Neutrophil (primary cell): ENCODE measurements around the gene EBP.

ENCODE experiments used
- H3K27ac ChIP-seq: fragments of 200-600 bp; sonication (generic); 2 replicates; pipeline ENCODE4 v1.5.1; 2016; ENCODE audit warnings: mild to moderate bottlenecking, moderate library complexity
- H3K27me3 ChIP-seq: fragments of 200-600 bp; sonication (generic); 2 replicates; pipeline ENCODE4 v1.6.0; 2016; ENCODE audit warnings: mild to moderate bottlenecking
- H3K36me3 ChIP-seq: fragments of 200-600 bp; sonication (generic); 2 replicates; pipeline ENCODE4 v1.5.1; 2017
- H3K4me1 ChIP-seq, 2 experiments: fragments of 200-600 bp in 1 of 2; sonication (generic) in 1 of 2; 1 replicate in 1 of 2; 2 replicates in 1 of 2; pipeline versions ENCODE4 v1.5.1 to v1.6.1; 2013 to 2016; ENCODE audit warnings: low read depth in 1 of 2, low read length in 1 of 2, mild to moderate bottlenecking in 1 of 2, moderate library complexity in 1 of 2; ENCODE audit not compliant: control insufficient read depth in 1 of 2, insufficient read depth in 1 of 2
- H3K4me3 ChIP-seq, 2 experiments: fragments of 200-600 bp in 1 of 2; sonication (generic) in 1 of 2; 1 replicate in 1 of 2; 2 replicates in 1 of 2; pipeline ENCODE4 v1.5.1; 2013 to 2016; ENCODE audit warnings: low read depth in 1 of 2, low read length in 1 of 2, mild to moderate bottlenecking in 1 of 2, moderate library complexity in 1 of 2
- H3K9me3 ChIP-seq: fragments of 200-600 bp; sonication (generic); 2 replicates; pipeline ENCODE4 v1.5.1; 2016
- CTCF ChIP-seq: fragments of 200-600 bp; sonication (generic); IDR thresholded peaks from 2 replicates; pipeline ENCODE4 v1.5.1; 2016; ENCODE audit warnings: antibody characterized with exemption

EBP gene

GRCh38 chrX:48538641-48539344, 17.2 kb downstream of the EBP start:
- TF ChIP-seq CTCF = no peak
- Histone ChIP-seq H3K4me1 (peaks cover 16 to 21% of the 10 kb centered on the region in 2 experiments), H3K4me3 (no peak overlapping the region), H3K27ac (peak overlapping the region; percentile 94), H3K27me3 (no peaks in the 10 kb centered on the region), H3K9me3 (no peaks in the 10 kb centered on the region), H3K36me3 (peaks cover 8% of the 10 kb centered on the region)

GRCh38 chrX:48539345-48540027, 17.9 kb downstream of the EBP start, which contains the start of gene TBC1D25:
TSS of gene TBC1D25 (plus strand) at chrX:48539714. CDS start at chrX:48539798, 84 bp downstream.
- peak; percentile 65 for TF ChIP-seq CTCF
- Histone ChIP-seq H3K4me1 (peaks cover 16 to 21% of the 10 kb centered on the region in 2 experiments), H3K27ac (peak within 1 kb of the TSS; percentile 94), H3K9me3 (no peaks in the 10 kb centered on the region), H3K36me3 (peaks cover 10% of the 10 kb centered on the region), H3K27me3 (no peaks in the 10 kb centered on the region), H3K4me3 (peak within 1 kb of the TSS; percentile 69 to 71)

- TF ChIP-seq CTCF = no peak
- Histone ChIP-seq H3K4me3 (peak overlapping the region; percentile 69 to 71), H3K4me1 (peaks cover 16 to 21% of the 10 kb centered on the region in 2 experiments), H3K27me3 (no peaks in the 10 kb centered on the region), H3K27ac (peak overlapping the region; percentile 94), H3K9me3 (no peaks in the 10 kb centered on the region), H3K36me3 (peaks cover 15% of the 10 kb centered on the region)
Measured at GRCh38 chrX:48540028-48540375, 18.4 kb downstream of the EBP start.

GRCh38 chrX:48540480-48540879, 18.9 kb downstream of the EBP start:
- H3K27ac ChIP-seq = peak overlapping the region; percentile 94
- no peak for TF ChIP-seq CTCF

GRCh38 chrX:48541140-48541814, 19.7 kb downstream of the EBP start:
- no peaks in the 10 kb centered on the region for H3K27me3 ChIP-seq
- peaks cover 16 to 21% of the 10 kb centered on the region in 2 experiments for H3K4me1 ChIP-seq
- no peaks in the 10 kb centered on the region for H3K9me3 ChIP-seq
- no peak overlapping the region for H3K4me3 ChIP-seq
- H3K27ac ChIP-seq = no peak overlapping the region
- no peak for TF ChIP-seq CTCF
- peaks cover 24% of the 10 kb centered on the region for H3K36me3 ChIP-seq

More at GRCh38 chrX:48540480-48540879, 18.9 kb downstream of the EBP start:
- Histone ChIP-seq H3K36me3 (peaks cover 20% of the 10 kb centered on the region), H3K4me1 (peaks cover 16 to 21% of the 10 kb centered on the region in 2 experiments), H3K4me3 (peak overlapping the region; percentile 69 to 71), H3K9me3 (no peaks in the 10 kb centered on the region), H3K27me3 (no peaks in the 10 kb centered on the region)
